ACHN (cell line): ENCODE measurements around the gene C15orf39.
"Not testable (repeated sequence)": the region's sequence is repeated elsewhere in the genome, so short reads cannot be mapped to it uniquely, and the experiment has no call there.

Experiments used
- DNase-seq: peaks from one replicate; pipeline ENCODE4 v3.0.0-alpha.2; 2015
- in situ Hi-C: cut with HindIII; loops from 2 replicates; pipeline ENCODE4 v1.10.0; 2017; ENCODE audit warnings: low sequenced_read_pairs, low pct_ligation_motif_present, low pct_unique_long_range_greater_than_20kb

Gene C15orf39

GRCh38 chr15:75201616-75202250 lies at the start of gene C15orf39:
Gene C15orf39, plus strand, starts transcription at chr15:75201882. Its CDS starts 4,167 bp downstream, at chr15:75206049.
- in situ Hi-C loops: no loop called here
- peak; percentile 56 for DNase-seq

DNA sequence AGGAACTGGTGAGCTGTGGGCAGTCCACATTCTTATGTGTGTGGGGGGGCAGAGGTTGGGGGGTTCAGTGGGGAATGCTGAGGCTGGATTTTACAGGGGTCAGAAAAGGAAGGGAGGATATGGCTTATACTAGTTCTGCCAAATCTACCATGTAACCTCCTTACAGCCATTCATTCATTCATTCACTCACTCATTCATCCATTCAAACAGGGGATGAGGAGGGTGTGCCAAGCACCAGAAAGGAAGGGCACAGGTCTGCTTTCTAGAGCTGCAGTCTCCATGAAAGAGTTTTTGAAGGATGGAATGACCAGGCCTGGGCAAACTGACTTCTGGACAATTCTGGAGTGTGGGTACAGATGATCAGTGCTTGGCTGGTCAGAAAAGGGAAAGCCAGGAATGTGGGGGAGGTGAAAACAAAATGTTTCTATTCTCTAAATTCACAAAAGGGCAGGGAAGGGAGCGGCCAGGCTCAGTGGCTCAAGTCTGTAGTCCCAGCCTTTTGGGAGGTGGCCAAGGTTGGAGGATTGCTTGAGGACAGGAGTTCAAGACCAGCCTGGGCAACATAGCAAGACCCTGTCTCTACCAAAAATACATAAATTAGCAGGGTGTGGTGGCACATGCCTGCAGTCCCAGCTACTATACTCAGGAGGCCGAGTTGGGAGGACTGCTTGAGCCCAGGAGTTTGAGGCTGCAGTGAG lies 49.2 kb upstream of the C15orf39 start:
- in situ Hi-C loops: no loop called here
- DNase-seq: no peak

- DNase-seq: peak; percentile 4
- in situ Hi-C loops: no loop called here
These were observed 48.6 kb upstream of the C15orf39 start for GRCh38 chr15:75153087-75153486.

GRCh38 chr15:75153565-75154276 lies 48.0 kb upstream of the C15orf39 start:
- no peak for DNase-seq
- in situ Hi-C loops: no loop called here

GRCh38 chr15:75154461-75155062 lies 47.1 kb upstream of the C15orf39 start:
- in situ Hi-C loops: no loop called here
- DNase-seq: no peak

GRCh38 chr15:75156326-75157215 lies 45.1 kb upstream of the C15orf39 start:
- DNase-seq: no peak
- in situ Hi-C loops: no loop called here

GRCh38 chr15:75158402-75158801 lies 43.3 kb upstream of the C15orf39 start:
- in situ Hi-C loops: no loop called here
- no peak for DNase-seq

- in situ Hi-C loops: no loop called here
- DNase-seq: no peak
These were observed 42.4 kb upstream of the C15orf39 start for GRCh38 chr15:75159244-75159643.

DNA sequence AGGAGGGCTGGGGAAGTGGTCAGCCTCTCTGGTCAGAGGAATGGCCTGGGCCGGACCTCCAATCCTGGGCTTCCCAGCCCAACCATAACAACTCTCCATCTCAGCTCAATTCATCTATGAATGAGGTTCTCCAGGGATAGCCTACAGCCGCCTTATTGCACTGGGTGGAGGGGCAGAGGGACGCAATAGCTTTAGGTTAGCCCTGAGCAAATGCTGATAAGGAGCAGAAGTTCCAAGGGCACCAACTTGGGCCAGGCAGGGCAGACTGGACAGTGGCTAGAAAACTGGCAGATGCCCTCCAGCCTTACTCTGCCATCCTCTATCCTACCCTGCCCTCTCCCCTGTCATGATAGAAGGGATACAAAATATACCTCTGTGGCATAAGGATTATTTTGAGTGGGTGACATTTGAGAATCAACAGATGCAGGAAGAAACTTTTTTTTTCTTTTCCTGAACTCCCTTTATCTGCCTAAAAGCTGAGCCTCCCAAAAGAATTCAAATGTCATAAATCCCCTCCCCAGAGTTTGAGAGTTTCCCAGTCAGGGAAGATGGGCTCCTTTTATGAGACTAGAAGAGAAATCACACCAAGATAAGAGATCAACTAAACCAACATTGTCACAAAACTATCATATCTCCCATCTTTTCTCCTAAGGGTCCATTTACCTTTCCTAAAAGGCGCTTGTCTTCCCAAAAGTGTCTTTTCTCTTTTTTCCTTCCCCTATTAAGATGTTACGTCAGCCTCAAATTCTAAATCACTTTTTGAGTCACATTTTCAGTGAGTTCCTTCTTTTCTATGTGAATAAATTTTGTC lies 40.4 kb upstream of the C15orf39 start:
- in situ Hi-C loops: no loop called here
- DNase-seq: no peak

DNA sequence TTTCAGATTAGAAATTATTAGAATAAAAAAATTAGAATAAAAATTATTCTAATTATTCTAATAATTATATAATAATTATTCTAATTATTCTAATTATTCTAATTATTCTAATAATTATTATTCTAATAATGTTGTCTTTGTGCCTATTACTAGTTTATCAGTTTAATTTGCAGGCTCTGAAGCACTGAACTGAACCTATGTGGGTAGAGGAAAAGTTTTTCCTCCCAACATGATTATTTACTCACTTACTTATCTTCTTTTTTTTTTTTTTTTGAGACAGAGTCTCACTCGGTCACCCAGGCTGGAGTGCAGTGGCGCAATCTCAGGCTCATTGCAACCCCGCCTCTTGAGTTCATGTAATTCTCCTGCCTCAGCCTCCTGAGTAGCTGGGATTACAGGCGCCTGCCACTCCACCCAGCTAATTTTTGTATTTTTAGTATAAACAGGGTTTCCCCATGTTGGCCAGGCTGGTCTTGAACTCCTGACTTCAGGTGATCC lies 39.7 kb upstream of the C15orf39 start:
- in situ Hi-C loops: no loop called here
- DNase-seq: no peak

DNA sequence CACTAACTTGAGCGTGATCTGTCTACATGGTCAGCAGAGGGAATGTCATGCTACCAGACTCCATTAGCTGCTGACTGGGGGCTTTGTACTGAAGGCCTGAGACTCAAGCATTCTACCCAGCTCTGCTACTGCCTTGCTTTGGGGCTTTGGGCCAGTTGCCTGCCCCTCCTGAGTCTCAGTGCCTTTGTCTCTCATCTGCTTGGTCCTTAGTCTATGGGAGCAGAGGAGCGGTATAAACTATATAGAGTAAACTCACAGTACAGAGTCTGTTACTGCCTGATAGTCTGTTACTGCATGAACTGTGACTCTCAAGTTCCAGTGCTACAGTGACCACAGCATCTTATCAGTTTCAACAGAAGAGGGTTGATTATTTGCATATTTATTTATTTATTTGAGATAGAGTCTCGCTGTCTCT lies 38.5 kb upstream of the C15orf39 start:
- DNase-seq: no peak
- in situ Hi-C loops: no loop called here

DNA sequence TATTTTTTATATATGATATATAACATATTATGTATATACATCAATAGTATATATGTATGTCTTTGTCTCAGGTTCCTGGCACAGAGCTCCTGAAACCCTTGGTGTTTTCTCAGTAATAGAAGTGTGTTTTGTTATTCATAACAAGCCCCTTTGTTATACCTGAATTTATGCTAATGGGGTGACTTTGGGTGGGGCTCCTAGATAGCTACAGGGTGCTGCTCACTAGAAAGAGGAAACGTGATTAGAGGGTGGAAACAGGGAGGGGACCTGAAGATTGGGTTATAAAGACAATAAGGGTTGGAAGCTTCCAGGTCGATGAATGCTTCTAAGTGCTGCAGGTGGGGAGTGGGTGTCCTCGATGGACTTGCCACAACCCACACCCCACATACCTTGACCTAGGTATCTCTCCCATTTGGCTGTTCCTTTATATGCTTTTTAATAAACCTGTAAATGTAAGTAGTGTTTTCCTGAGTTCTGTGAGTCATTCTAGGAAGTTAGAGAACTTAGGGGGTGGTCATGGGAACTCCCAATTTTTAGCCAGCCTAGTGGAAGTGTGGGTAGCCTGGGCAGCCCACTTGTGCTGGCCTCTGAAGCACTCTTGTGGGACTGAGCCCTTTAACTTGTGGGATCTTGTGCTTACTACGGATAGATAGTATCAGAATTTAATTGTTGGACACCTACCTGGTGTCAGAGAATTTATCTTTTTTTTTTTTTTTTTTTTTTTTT lies 36.9 kb upstream of the C15orf39 start:
- DNase-seq: no peak
- in situ Hi-C loops: no loop called here

- in situ Hi-C loops, DNase-seq: not testable (repeated sequence)
These were observed 35.1 kb upstream of the C15orf39 start for GRCh38 chr15:75166489-75167063.

DNA sequence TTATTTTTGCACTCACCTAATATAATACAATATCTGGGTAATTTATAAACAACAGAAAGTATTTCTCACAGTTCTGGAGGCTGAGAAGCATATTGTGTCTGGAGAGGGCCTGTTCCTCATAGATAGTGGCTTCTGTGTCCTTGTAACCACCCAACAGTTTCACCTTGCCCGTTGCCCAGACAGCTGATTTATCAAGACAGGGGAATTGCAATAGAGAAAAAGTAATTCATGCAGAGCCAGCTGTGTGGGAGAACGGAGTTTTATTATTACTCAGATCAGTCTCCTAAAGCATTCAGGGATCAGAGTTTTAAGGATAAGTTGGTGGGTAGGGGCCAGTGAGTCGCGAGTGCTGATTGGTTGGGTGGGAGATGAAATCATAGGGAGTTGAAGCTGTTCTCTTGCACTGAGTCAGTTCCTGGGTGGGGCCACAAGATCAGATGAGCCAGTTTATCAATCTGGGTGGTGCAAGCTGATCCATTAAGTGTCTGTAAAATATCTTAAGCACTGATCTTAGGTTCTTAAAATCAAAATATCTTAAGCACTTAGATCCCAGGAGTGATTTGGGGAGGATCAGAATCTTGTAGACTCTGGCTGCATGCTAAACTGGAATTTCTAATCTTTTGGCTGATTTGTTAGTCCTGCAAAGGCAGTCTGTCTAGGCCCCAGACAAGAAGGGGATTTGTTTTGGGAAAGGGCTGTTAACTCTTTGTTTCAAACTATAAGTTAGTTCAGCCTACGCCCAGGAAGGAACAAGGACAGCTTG lies 33.9 kb upstream of the C15orf39 start:
- no peak for DNase-seq
- in situ Hi-C loops: no loop called here

GRCh38 chr15:75168374-75168773 lies 33.3 kb upstream of the C15orf39 start:
- no peak for DNase-seq
- in situ Hi-C loops: no loop called here

DNA sequence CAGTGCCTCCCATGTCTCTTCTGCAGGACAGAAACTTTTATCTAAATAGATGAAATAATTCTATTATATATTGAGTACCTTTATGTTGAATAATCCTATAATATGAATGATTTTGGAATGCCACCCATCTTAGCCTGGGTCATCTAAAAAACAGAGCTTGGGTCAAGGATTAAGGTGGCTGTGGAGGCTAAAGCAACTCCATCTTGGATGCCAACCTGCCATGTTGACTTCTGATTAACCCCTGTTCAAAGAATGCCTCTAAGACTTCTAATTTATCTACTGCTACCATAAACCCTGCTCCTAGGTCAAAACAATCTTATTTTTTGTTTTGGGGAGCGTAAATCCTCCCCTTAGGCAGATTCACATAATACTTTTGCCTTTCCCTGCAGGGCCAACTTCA lies 31.5 kb upstream of the C15orf39 start:
- DNase-seq: no peak
- in situ Hi-C loops: no loop called here
